GM12801 (cell line): ENCODE measurements around the gene TBCE.

ENCODE experiments used
- TF ChIP-seq, protein P1 (sequence below): IDR thresholded peaks from one replicate; pipeline ENCODE4 v1.5.1; 2011; ENCODE audit warnings: control low read depth; ENCODE audit not compliant: insufficient read length; ENCODE audit errors: extremely low read depth

Gene TBCE

DNA sequence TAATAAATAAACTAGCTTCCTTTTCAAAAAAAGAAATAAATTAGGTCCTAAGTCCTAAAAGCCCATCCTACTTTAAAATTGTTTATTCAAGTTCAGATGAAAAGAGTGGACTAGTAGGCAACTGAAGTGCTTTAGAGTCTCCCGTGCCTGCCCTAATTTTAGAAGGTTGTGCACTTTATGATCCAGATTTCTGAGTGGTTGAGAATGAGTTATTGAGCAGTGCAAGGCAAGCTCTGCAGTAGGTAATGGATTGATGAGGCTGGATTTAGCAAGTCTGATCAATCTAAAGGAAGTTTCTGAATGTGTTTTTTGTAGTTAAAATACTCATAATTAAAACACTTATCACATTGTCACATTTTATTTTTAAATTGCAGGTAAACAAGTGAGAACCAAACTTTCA, 25.9 kb upstream of the TBCE start:
- TF ChIP-seq, protein P1, sequence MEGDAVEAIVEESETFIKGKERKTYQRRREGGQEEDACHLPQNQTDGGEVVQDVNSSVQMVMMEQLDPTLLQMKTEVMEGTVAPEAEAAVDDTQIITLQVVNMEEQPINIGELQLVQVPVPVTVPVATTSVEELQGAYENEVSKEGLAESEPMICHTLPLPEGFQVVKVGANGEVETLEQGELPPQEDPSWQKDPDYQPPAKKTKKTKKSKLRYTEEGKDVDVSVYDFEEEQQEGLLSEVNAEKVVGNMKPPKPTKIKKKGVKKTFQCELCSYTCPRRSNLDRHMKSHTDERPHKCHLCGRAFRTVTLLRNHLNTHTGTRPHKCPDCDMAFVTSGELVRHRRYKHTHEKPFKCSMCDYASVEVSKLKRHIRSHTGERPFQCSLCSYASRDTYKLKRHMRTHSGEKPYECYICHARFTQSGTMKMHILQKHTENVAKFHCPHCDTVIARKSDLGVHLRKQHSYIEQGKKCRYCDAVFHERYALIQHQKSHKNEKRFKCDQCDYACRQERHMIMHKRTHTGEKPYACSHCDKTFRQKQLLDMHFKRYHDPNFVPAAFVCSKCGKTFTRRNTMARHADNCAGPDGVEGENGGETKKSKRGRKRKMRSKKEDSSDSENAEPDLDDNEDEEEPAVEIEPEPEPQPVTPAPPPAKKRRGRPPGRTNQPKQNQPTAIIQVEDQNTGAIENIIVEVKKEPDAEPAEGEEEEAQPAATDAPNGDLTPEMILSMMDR: no peak

GRCh38 chr1:235342039-235342438, 25.2 kb upstream of the TBCE start:
- TF ChIP-seq, protein P1: no peak

DNA sequence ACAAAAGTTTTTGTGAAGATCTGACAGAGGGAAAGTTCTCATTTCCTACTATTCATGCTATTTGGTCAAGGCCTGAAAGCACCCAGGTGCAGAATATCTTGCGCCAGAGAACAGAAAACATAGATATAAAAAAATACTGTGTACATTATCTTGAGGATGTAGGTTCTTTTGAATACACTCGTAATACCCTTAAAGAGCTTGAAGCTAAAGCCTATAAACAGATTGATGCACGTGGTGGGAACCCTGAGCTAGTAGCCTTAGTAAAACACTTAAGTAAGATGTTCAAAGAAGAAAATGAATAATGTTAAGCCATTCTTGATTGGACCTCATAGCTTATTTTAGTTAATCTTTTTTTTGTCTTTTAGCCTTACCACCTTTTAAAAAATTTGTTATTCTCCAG, 24.8 kb upstream of the TBCE start:
- TF ChIP-seq, protein P1: no peak

- TF ChIP-seq, protein P1: no peak
These were observed 23.5 kb upstream of the TBCE start for GRCh38 chr1:235343726-235344125.

DNA sequence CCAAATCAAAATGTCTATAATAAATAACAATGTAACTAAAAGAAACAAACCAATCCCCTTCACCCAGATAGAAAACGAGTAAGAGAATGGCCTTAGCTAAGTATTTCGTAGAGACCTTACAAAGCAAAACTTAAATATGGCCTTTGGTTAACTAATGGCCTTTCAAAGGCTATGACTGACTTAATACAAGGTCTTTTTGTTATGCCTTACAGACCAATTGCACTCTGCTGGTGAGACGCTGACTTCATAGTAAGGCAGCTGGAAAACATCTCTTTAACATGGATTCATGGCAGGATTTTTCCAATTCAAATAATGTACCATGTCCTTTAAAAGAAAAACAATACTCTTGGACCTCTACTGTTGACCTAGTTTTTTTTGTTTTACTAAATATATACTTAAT, 15.8 kb upstream of the TBCE start:
- TF ChIP-seq, protein P1: no peak

- TF ChIP-seq, protein P1: no peak
These were observed 15.3 kb upstream of the TBCE start for GRCh38 chr1:235351898-235352297.

DNA sequence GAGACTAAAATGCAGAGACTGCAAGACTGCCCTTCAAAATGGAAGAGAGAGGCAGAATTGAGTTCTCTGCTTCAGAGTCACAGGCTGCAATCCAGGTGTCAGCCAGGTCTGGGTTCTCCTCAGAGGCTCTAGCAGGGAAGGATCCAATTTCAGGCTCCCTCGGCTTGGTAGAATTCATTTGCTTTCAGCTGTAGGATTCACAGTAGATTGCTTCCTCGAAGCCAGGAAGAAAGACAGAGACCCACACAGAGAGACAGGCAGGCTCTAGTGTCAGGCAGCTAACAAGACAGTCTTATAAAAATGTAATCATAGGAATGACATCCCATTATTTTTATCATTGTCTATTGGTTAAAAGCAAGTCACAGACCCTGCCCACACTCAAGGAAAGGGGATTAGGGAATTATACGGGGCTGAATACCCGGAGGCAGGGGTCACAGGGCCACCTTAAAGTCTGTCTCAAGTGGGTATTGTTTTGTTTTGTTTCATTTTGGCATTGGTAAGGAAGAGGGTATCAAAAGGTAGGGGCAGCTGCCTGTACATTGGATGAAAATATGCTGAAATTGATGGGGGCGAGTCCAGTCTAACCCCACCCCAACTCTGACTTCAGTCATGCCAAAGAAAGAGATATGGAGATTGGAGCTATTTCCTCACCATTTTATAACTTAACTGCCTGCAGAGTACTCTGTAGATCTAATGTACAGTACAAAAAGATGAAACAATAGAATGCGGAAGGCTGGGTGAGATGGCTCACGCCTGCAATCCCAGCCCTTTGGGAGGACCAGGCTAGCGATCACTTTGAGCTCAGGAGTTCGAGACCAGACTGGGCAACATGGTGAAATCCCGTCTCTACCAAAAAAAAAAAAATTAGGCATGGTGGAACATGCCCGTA, 9.5 kb upstream of the TBCE start:
- TF ChIP-seq, protein P1: no peak
